KMS-11 (cell line): ENCODE results near the gene INTS6.

Source experiments
- H2AFZ ChIP-seq: fragments of 200-600 bp; sonication (generic); 2 replicates; pipeline ENCODE4 v1.6.1; 2016; ENCODE audit warnings: antibody characterized with exemption, mixed run types, low read depth
- H3K27ac ChIP-seq: fragments of 200-600 bp; sonication (generic); 2 replicates; pipeline ENCODE4 v1.6.1; 2016; ENCODE audit warnings: mild to moderate bottlenecking, mixed run types
- H3K27me3 ChIP-seq: fragments of 200-600 bp; sonication (generic); 2 replicates; pipeline ENCODE4 v1.6.1; 2017; ENCODE audit warnings: mild to moderate bottlenecking, low read depth, mixed run types, moderate library complexity; ENCODE audit not compliant: insufficient read depth
- H3K36me3 ChIP-seq: fragments of 200-600 bp; sonication (generic); 2 replicates; pipeline ENCODE4 v1.6.1; 2017; ENCODE audit warnings: mild to moderate bottlenecking, mixed run types; ENCODE audit not compliant: insufficient read depth
- H3K4me1 ChIP-seq: fragments of 200-600 bp; sonication (generic); 2 replicates; pipeline ENCODE4 v1.6.1; 2016; ENCODE audit warnings: mild to moderate bottlenecking, low read depth, mixed run types; ENCODE audit not compliant: poor library complexity, severe bottlenecking
- H3K4me2 ChIP-seq: fragments of 200-600 bp; sonication (generic); 2 replicates; pipeline ENCODE4 v1.7.0; 2016; ENCODE audit warnings: mild to moderate bottlenecking, mixed run types
- H3K4me3 ChIP-seq: fragments of 200-600 bp; sonication (generic); IDR thresholded peaks from 2 replicates; pipeline ENCODE4 v1.6.1; 2017; ENCODE audit warnings: low read depth, low read length, mixed read lengths; ENCODE audit not compliant: insufficient read depth
- H3K79me2 ChIP-seq: fragments of 200-600 bp; sonication (generic); 2 replicates; pipeline ENCODE4 v1.6.1; 2016; ENCODE audit warnings: low read depth, mixed run types; ENCODE audit not compliant: insufficient read depth
- H3K9ac ChIP-seq: fragments of 200-600 bp; sonication (generic); 2 replicates; pipeline ENCODE4 v1.6.1; 2016; ENCODE audit warnings: mild to moderate bottlenecking, mixed run types
- H4K20me1 ChIP-seq: fragments of 200-600 bp; sonication (generic); 2 replicates; pipeline ENCODE4 v1.6.1; 2016; ENCODE audit warnings: mild to moderate bottlenecking, mixed run types; ENCODE audit not compliant: insufficient read depth
- CTCF ChIP-seq: fragments of 200-600 bp; sonication (generic); conservative IDR thresholded peaks from 2 replicates; pipeline ENCODE4 v1.6.1; 2017; ENCODE audit warnings: low read depth, mild to moderate bottlenecking, antibody characterized with exemption, low read length, moderate library complexity, mixed read lengths

INTS6 gene

GRCh38 chr13:51426982-51427381 is 25.9 kb downstream of the INTS6 start:
- no peak overlapping the region for H3K9ac ChIP-seq

GRCh38 chr13:51425410-51426042 is 27.3 kb downstream of the INTS6 start:
- no peaks in the 10 kb centered on the region for H3K36me3 ChIP-seq
- H2AFZ ChIP-seq: no peak overlapping the region
- H3K27ac ChIP-seq: no peak overlapping the region
- no peaks in the 10 kb centered on the region for H4K20me1 ChIP-seq
- no peaks in the 10 kb centered on the region for H3K27me3 ChIP-seq
- H3K4me3 ChIP-seq: no peak overlapping the region
- H3K4me1 ChIP-seq: peaks cover 39% of the 10 kb centered on the region
- H3K9ac ChIP-seq: no peak overlapping the region
- peaks cover 15% of the 10 kb centered on the region; the same call in 1 of the 2 replicates for H3K79me2 ChIP-seq
- no peak overlapping the region for H3K4me2 ChIP-seq
- TF ChIP-seq CTCF: no peak

More at GRCh38 chr13:51426982-51427381, 25.9 kb downstream of the INTS6 start:
- Histone ChIP-seq H3K4me3 (no peak overlapping the region), H3K36me3 (no peaks in the 10 kb centered on the region), H3K27ac (no peak overlapping the region), H3K27me3 (no peaks in the 10 kb centered on the region), H3K4me1 (peaks cover 25% of the 10 kb centered on the region), H3K79me2 (peaks cover 12% of the 10 kb centered on the region; the same call in 1 of the 2 replicates), H2AFZ (no peak overlapping the region), H3K4me2 (no peak overlapping the region), H4K20me1 (no peaks in the 10 kb centered on the region)
- no peak for TF ChIP-seq CTCF

GRCh38 chr13:51423766-51424165 is 29.1 kb downstream of the INTS6 start:
- H3K79me2 ChIP-seq: peaks cover 19% of the 10 kb centered on the region; the same call in 1 of the 2 replicates
- no peak overlapping the region for H3K4me3 ChIP-seq
- H3K27ac ChIP-seq: no peak overlapping the region
- H3K9ac ChIP-seq: no peak overlapping the region
- TF ChIP-seq CTCF: no peak
- H3K27me3 ChIP-seq: no peaks in the 10 kb centered on the region
- H3K36me3 ChIP-seq: no peaks in the 10 kb centered on the region
- no peak overlapping the region for H3K4me2 ChIP-seq
- H4K20me1 ChIP-seq: no peaks in the 10 kb centered on the region
- no peak overlapping the region for H2AFZ ChIP-seq
- peaks cover 40% of the 10 kb centered on the region for H3K4me1 ChIP-seq

- Histone ChIP-seq H4K20me1 (no peaks in the 10 kb centered on the region), H3K79me2 (peaks cover 19% of the 10 kb centered on the region; the same call in 1 of the 2 replicates)
- no peak for TF ChIP-seq CTCF
Measured at GRCh38 chr13:51422484-51422883, 30.4 kb downstream of the INTS6 start.

More at GRCh38 chr13:51422484-51422883, 30.4 kb downstream of the INTS6 start:
- H3K4me3 ChIP-seq: no peak overlapping the region
- no peak overlapping the region for H3K9ac ChIP-seq
- peaks cover 40% of the 10 kb centered on the region for H3K4me1 ChIP-seq
- H3K27me3 ChIP-seq: no peaks in the 10 kb centered on the region
- no peaks in the 10 kb centered on the region for H3K36me3 ChIP-seq
- H3K27ac ChIP-seq: no peak overlapping the region
- no peak overlapping the region for H3K4me2 ChIP-seq
- no peak overlapping the region for H2AFZ ChIP-seq
